K562 (cell line): ENCODE data around the gene MACROD2. TPM values are rescaled to one million over a fixed set of nuclear protein-coding genes. Genes with fewer than 3 reads are reported as not detected.

Experiments used
- ATAC-seq: fragments of 200-7000 bp; cut with Tn5 transposase; 3 replicates; pipeline ENCODE4 v1.9.1; 2020; ENCODE audit warnings: moderate library complexity
- BruUV-seq: library from RNA; stranded (reverse); fragments of 400-500 nt; replicated peaks from 2 replicates; lab custom pipeline; 2021; lab: Mats Ljungman, UMichigan
- CTCF ChIA-PET: fragments of 300-600 bp; formaldehyde crosslinking; extraction: SDS; loops from one replicate; lab custom pipeline; 2021; ENCODE audit warnings: low intra/inter-chr PET ratio; lab: Yijun Ruan, JAX
- POLR2A ChIA-PET: fragments of 300-600, 350-650 bp; sonication (Branson Sonifier 250); formaldehyde crosslinking; extraction: SDS; loops from one replicate; lab custom pipeline; 2021; ENCODE audit warnings: antibody characterized with exemption, inconsistent platforms; lab: Yijun Ruan, JAX
- DNase-seq, 4 experiments: peaks; one replicate each; pipeline versions ENCODE4 v3.0.0 to v3.0.0-alpha.2; 2011 to 2018; ENCODE audit warnings: low spot score in 3 of 4, mixed read lengths in 3 of 4; ENCODE audit errors: extremely low read depth in 1 of 4
- FAIRE-seq: peaks from 2 replicates; lab custom pipeline; 2011; peaks lifted over from hg19 to GRCh38; lab: Jason Lieb, UNC
- H2AFZ ChIP-seq: 2 replicates; pipeline ENCODE4 v1.6.0; 2011; ENCODE audit warnings: low read depth, low read length, control low read depth, inconsistent platforms
- H3K27ac ChIP-seq: fragments of 200-600 bp; 3 replicates; pipeline ENCODE4 v1.8.0; 2011; ENCODE audit warnings: low read depth, mild to moderate bottlenecking, control low read depth, inconsistent platforms, low read length, moderate library complexity, mixed read lengths; ENCODE audit errors: extremely low read depth
- H3K27me3 ChIP-seq, 2 experiments: fragments of 300-600 bp in 1 of 2; 2 replicates in 1 of 2; 3 replicates in 1 of 2; pipeline versions ENCODE4 v1.6.0 to v1.8.0; 2011; ENCODE audit warnings: inconsistent platforms in 2 of 2, low read length in 2 of 2, mild to moderate bottlenecking in 1 of 2, mixed read lengths in 1 of 2, moderate library complexity in 1 of 2; ENCODE audit not compliant: control insufficient read depth in 2 of 2, insufficient read depth in 2 of 2
- H3K36me3 ChIP-seq: fragments of 300-600 bp; 3 replicates; pipeline ENCODE4 v1.8.0; 2011; ENCODE audit warnings: mild to moderate bottlenecking, low read length, inconsistent platforms; ENCODE audit not compliant: control insufficient read depth, insufficient read depth
- H3K4me1 ChIP-seq, 2 experiments: fragments of 200-600 bp in 1 of 2; replicated peaks in 1 of 2; 2 replicates in 1 of 2; 3 replicates in 1 of 2; pipeline versions ENCODE4 v1.5.1 to v1.8.0; 2011; ENCODE audit warnings: inconsistent platforms in 2 of 2, low read length in 2 of 2, mild to moderate bottlenecking in 1 of 2, mixed read lengths in 1 of 2, moderate library complexity in 1 of 2; ENCODE audit not compliant: control insufficient read depth in 2 of 2, insufficient read depth in 2 of 2
- H3K4me2 ChIP-seq: 2 replicates; pipeline ENCODE4 v1.6.1; 2011; ENCODE audit warnings: low read length, control low read depth, inconsistent platforms, mixed read lengths; ENCODE audit not compliant: insufficient read depth
- H3K4me3 ChIP-seq: fragments of 200-600 bp; sonication (generic), shearing (Covaris generic); 2 replicates; pipeline ENCODE4 v1.5.1; 2016; ENCODE audit warnings: control low read depth, inconsistent platforms
- H3K79me2 ChIP-seq: fragments of 200-600 bp; 3 replicates; pipeline ENCODE4 v1.8.0; 2011; ENCODE audit warnings: low read length, inconsistent platforms; ENCODE audit not compliant: control insufficient read depth, insufficient read depth
- H3K9ac ChIP-seq, 2 experiments: 2 replicates each; pipeline versions ENCODE4 v1.6.0 to v1.6.1; 2011; ENCODE audit warnings: low read depth in 2 of 2, low read length in 2 of 2, control low read depth in 1 of 2, inconsistent platforms in 1 of 2, mild to moderate bottlenecking in 1 of 2, mixed read lengths in 1 of 2; ENCODE audit not compliant: insufficient read depth in 1 of 2
- H3K9me1 ChIP-seq: one replicate; pipeline ENCODE4 v1.6.0; 2011; ENCODE audit warnings: inconsistent platforms, mild to moderate bottlenecking, low read length, moderate library complexity; ENCODE audit not compliant: control insufficient read depth, insufficient read depth
- H3K9me3 ChIP-seq: replicated peaks from 2 replicates; pipeline ENCODE4 v1.5.1; 2011; ENCODE audit warnings: low read depth, low read length, inconsistent platforms; ENCODE audit not compliant: control insufficient read depth, insufficient read depth
- H4K20me1 ChIP-seq: replicated peaks from 2 replicates; pipeline ENCODE4 v1.6.1; 2011; ENCODE audit warnings: low read length, inconsistent platforms, mixed read lengths; ENCODE audit not compliant: control insufficient read depth, insufficient read depth
- BRCA1 ChIP-seq, 2 experiments: fragments of 450-650 bp in 1 of 2; sonication (generic) in 1 of 2; formaldehyde crosslinking in 1 of 2; IDR thresholded peaks; 2 replicates each; pipeline versions ENCODE4 v1.5.0 to v1.6.1; 2017 to 2020; ENCODE audit warnings: mild to moderate bottlenecking in 1 of 2, missing genetic modification reagents in 1 of 2
- BRF1 ChIP-seq: IDR thresholded peaks from 3 replicates; pipeline ENCODE4 v1.6.1; 2011; ENCODE audit warnings: borderline replicate concordance, mild to moderate bottlenecking; ENCODE audit not compliant: insufficient read length; ENCODE audit errors: extremely low read depth
- COPS2 ChIP-seq: fragments of 450-650 bp; conservative IDR thresholded peaks from 2 replicates; pipeline ENCODE4 v1.6.1; 2016; ENCODE audit warnings: mild to moderate bottlenecking, moderate library complexity
- DACH1 ChIP-seq: fragments of 450-650 bp; IDR thresholded peaks from 2 replicates; pipeline ENCODE4 v1.6.1; 2018; ENCODE audit not compliant: partially characterized antibody
- E2F3 ChIP-seq: fragments of 250-450 bp; sonication (Bioruptor Pico); IDR thresholded peaks from 2 replicates; pipeline ENCODE4 v1.4.0; 2020; ENCODE audit warnings: mild to moderate bottlenecking
- EHMT2 ChIP-seq: fragments of 450-650 bp; IDR thresholded peaks from 2 replicates; pipeline ENCODE4 v1.6.1; 2018; ENCODE audit warnings: antibody characterized with exemption
- EP400 ChIP-seq: fragments of 450-650 bp; IDR thresholded peaks from 2 replicates; pipeline ENCODE4 v1.6.1; 2017; ENCODE audit warnings: antibody characterized with exemption, mild to moderate bottlenecking, moderate library complexity
- FOXA1 ChIP-seq: fragments of 450-650 bp; IDR thresholded peaks from 2 replicates; pipeline ENCODE4 v1.6.1; 2016; ENCODE audit warnings: mild to moderate bottlenecking, borderline replicate concordance
- GTF2B ChIP-seq: IDR thresholded peaks from 2 replicates; pipeline ENCODE4 v1.6.1; 2011; ENCODE audit not compliant: insufficient read length; ENCODE audit errors: extremely low read depth
- HDAC2 ChIP-seq: fragments of 450-650 bp; IDR thresholded peaks from 2 replicates; pipeline ENCODE4 v1.6.1; 2016; ENCODE audit warnings: mild to moderate bottlenecking
- KLF16 ChIP-seq: IDR thresholded peaks from 2 replicates; pipeline ENCODE4 v1.6.1; 2016; ENCODE audit warnings: antibody characterized with exemption
- RERE ChIP-seq: sonication (generic); formaldehyde crosslinking; IDR thresholded peaks from 2 replicates; pipeline ENCODE4 v1.8.0; 2023; ENCODE audit warnings: missing genetic modification reagents, mild to moderate bottlenecking, borderline replicate concordance
- SMAD1 ChIP-seq: fragments of 150-350 bp; IDR thresholded peaks from 2 replicates; pipeline ENCODE4 v1.6.1; 2014; ENCODE audit warnings: low read length, low read depth; ENCODE audit not compliant: partially characterized antibody
- SUPT5H ChIP-seq: fragments of 450-650 bp; IDR thresholded peaks from 2 replicates; pipeline ENCODE4 v1.6.1; 2016
- TFAP4 ChIP-seq: sonication (generic); formaldehyde crosslinking; IDR thresholded peaks from 2 replicates; pipeline ENCODE4 v1.8.0; 2022; ENCODE audit warnings: missing genetic modification reagents, mild to moderate bottlenecking, moderate library complexity, borderline replicate concordance
- U2AF2 ChIP-seq: fragments of 200-400 bp; formaldehyde crosslinking; optimal IDR thresholded peaks from 2 replicates; pipeline ENCODE3; 2017; ENCODE audit warnings: low read depth, mild to moderate bottlenecking, low read length
- ZNF140 ChIP-seq: fragments of 250-450 bp; sonication (Bioruptor Pico); IDR thresholded peaks from 2 replicates; pipeline ENCODE4 v1.8.0; 2021; ENCODE audit warnings: moderate library complexity, mild to moderate bottlenecking, inconsistent platforms
- ZNF146 ChIP-seq: IDR thresholded peaks from one replicate; pipeline ENCODE4 v1.6.1; 2018; ENCODE audit warnings: missing compliant biosample characterization; ENCODE audit not compliant: unreplicated experiment
- WGBS: fragments of 100-300 bp; shearing (Covaris generic); methylation state at CpG from one replicate; pipeline ENCODE4 v1.1.6; 2016; ENCODE audit warnings: low coverage, mixed read lengths; ENCODE audit not compliant: insufficient coverage; ENCODE audit errors: missing lambda C conversion rate; 5-methylcytosine and 5-hydroxymethylcytosine counted together
- in situ Hi-C: fragments of 300-500 bp; cut with MboI; formaldehyde crosslinking; loops from 4 replicates; pipeline ENCODE4 v1.15.0; 2018; ENCODE audit warnings: inconsistent platforms, mixed read lengths
- intact Hi-C: fragments of 100-400 bp; cut with micrococcal nuclease; formaldehyde crosslinking; loops from 2 replicates; pipeline ENCODE4 v1.14.2; 2022
- polyA plus RNA-seq, 8 experiments: library from polyadenylated mRNA; depleted of rRNA in 4 of 8; stranded (reverse) in 5 of 8; unstranded in 3 of 8; fragments of >200 nt; fragmentation: Nextera tagmentation in 2 of 8; fragmentation: Illumina TruSeq in 1 of 8; extraction: Ambion mirVana in 2 of 8; extraction: Trizol in 1 of 8; gene quantifications; 2 replicates each; pipeline versions ENCODE4 v1.2.1 to v1.2.3, GENCODE V29; 2011 to 2014; ENCODE audit warnings: inconsistent platforms in 1 of 8, missing spikeins in 1 of 8
- total RNA-seq, 7 experiments: library from RNA; depleted of rRNA in 6 of 7; stranded (reverse); fragments of >200 nt in 6 of 7; fragmentation: Illumina TruSeq in 2 of 7; extraction: Trizol in 2 of 7; gene quantifications; 2 replicates each; pipeline versions ENCODE4 v1.2.1 to v1.2.3, GENCODE V29; 2011 to 2021; ENCODE audit warnings: low replicate concordance in 1 of 7

Gene MACROD2
- total and polyA plus RNA-seq, 9 of the 15 experiments (the other 6 are each of a cell fraction or from before 2014, with no cell fraction given) = not detected

GRCh38 chr20:15496501-15497039 lies 1501.3 kb downstream of the MACROD2 start:
- POLR2A ChIA-PET = no interaction called here
- no peak for TF ChIP-seq GTF2B
- no peak for TF ChIP-seq DACH1
- no peak for TF ChIP-seq SUPT5H
- TF ChIP-seq BRF1 = no peak
- TF ChIP-seq KLF16 = no peak
- TF ChIP-seq ZNF140 (CRISPR knock-in tag) = no peak
- TF ChIP-seq BRCA1 (IDR thresholded peaks at IDR 0.05) = no peak
- TF ChIP-seq BRCA1 (CRISPR knock-in tag; IDR thresholded peaks at IDR 0.05) = no peak
- no peak for TF ChIP-seq U2AF2
- no peak for TF ChIP-seq HDAC2
- TF ChIP-seq EP400 = no peak
- TF ChIP-seq COPS2 = no peak
- TF ChIP-seq EHMT2 = no peak
- no peak for TF ChIP-seq E2F3 (CRISPR knock-in tag)
- no peak for TF ChIP-seq FOXA1
- no peak for TF ChIP-seq RERE
- no peak for TF ChIP-seq ZNF146 (CRISPR knock-in tag)
- no peak for TF ChIP-seq SMAD1
- no peak for TF ChIP-seq TFAP4 (CRISPR knock-in tag)

More at GRCh38 chr20:15496501-15497039, 1501.3 kb downstream of the MACROD2 start:
- BruUV-seq = no TSS peak
- Histone ChIP-seq H3K4me1 (no peaks in the 10 kb centered on the region), H3K9me1 (no peaks in the 10 kb centered on the region), H3K4me2 (no peak overlapping the region), H2AFZ (no peak overlapping the region), H3K9me3 (no peaks in the 10 kb centered on the region), H3K9ac (no peak overlapping the region), H3K4me3 (no peak overlapping the region), H4K20me1 (no peaks in the 10 kb centered on the region), H3K27me3 (no peaks in the 10 kb centered on the region), H3K27ac (no peak overlapping the region), H3K79me2 (no peaks in the 10 kb centered on the region), H3K36me3 (no peaks in the 10 kb centered on the region)
- in situ Hi-C loops = no loop called here
- CTCF ChIA-PET = no interaction called here
- ATAC-seq (no peak), DNase-seq (no peak), FAIRE-seq (no peak)
- WGBS = 0% methylated on average over 3 of the region's 3 CpGs
- intact Hi-C loops = no loop called here
